Stromal cell of bone marrow (primary cell): ENCODE measurements around the gene GNB1.
"Not testable (repeated sequence)": the region's sequence is repeated elsewhere in the genome, so short reads cannot be mapped to it uniquely, and the experiment has no call there.

Experiments used
- DNase-seq: peaks from one replicate; pipeline ENCODE4 v3.0.0-alpha.2; 2012; ENCODE audit warnings: low read depth

The GNB1 gene

DNA sequence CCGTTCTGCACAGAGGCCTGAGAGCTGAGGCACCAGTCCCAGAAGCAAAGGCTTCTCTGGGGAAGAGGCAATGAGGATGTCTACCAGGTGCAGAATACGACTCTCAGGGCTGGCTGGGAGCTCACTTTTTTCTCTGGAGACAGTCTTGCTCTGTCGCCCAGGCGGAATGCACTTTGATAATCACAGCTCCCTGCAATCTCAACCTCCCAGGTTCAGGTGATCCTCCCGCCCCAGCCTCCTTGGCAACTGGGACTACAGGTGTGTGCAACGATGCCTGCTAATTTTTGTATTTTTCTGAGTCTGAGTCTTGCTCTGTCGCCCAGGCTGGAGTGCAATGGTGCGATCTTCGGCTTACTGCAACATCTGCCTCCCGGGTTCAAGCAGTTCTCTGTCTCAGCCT, 130.2 kb downstream of the GNB1 start:
- DNase-seq, result no peak

DNA sequence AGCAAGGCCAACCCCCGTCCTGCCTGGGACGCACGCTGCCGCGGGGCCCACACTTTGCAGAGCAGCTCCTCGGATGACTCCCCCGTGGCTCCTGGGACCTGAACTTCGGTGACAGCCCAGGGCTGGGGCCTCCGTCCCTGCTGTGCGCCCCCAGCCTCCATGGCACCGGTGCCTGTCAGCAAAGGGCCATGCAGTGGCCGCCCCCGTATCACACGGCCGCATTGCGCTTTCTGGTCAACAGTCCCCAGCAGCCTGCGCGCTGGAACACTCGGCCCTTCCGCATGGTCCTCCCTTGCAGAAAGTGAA, 130.6 kb downstream of the GNB1 start:
- no peak for DNase-seq

DNA sequence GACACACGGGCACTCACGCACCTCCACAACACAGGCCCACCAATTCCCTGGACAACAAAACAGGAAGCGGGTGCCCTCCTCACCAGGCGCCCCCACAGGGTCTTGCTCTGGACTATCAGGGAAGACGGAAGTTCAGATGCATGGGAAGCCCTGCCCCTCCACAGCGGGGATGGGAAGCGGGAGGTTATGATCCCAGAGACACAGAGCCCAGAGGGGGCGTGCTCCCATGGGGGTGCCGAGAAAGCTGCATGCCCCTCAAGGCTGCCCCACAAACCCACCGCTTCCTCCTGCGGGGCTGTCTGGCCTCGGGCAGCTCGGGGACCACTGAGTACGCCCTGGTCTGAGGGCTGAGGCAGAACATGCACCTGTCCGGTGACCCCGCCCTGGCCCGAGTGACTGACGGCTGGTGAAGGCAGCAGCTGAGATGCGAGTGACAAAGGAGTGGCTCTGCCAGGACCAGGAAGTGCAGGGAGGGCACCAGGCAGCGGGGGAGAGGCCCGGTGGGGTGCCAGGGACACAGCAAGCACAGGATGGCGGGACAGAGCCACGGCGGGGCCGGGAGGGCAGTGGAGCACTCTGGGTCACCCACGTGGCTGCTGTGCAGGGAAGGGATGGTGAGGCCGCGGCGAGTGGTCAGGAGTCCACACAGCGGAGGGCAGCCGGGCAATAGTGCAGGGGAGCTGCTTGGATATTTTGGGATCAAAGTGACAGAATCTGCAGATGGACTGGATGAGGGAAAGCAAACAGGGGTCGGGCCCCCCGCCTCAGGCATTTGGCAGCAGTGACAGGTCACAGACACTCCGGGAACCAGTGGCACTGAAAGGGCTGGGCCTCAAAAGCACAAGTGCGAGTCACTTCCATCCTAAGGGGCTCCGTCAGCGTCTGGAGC, 131.2 kb downstream of the GNB1 start:
- DNase-seq, result no peak

DNA sequence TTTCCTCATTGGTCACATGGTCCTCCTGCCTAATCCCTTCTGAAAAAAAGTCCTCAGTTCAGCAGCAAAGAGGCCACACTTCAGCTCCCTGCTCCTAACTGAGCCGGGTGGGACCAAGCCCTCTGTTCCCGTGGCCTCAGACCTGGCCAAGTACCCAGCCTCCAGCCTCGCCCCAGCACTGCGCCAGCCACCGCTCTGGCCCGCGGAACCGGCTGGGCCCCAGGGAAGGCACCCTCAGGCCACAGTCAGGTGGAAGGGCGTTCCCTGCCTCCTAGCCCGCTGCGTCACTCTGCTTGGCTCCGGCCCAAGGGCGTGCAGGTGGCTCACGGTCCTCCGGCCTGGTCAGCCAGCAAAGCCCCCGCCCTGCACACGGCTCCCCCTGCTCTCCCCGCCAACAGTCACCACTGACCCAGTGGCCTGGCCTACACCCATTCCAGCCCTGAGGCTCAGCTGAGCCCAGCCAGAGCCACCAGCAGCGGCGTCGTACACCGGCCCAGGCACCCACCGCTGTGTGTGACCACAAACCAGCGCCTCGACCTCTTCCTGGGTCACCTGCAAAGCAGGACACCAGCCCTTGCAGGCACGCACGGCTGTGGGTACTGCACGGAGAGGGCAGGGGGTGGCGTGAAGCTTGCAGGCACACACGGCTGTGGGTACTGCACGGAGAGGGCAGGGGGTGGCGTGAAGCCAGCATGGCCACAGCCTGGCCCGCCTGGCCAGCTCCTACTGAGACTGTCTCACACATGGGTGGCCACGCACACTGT, 132.0 kb downstream of the GNB1 start:
- no peak for DNase-seq

DNA sequence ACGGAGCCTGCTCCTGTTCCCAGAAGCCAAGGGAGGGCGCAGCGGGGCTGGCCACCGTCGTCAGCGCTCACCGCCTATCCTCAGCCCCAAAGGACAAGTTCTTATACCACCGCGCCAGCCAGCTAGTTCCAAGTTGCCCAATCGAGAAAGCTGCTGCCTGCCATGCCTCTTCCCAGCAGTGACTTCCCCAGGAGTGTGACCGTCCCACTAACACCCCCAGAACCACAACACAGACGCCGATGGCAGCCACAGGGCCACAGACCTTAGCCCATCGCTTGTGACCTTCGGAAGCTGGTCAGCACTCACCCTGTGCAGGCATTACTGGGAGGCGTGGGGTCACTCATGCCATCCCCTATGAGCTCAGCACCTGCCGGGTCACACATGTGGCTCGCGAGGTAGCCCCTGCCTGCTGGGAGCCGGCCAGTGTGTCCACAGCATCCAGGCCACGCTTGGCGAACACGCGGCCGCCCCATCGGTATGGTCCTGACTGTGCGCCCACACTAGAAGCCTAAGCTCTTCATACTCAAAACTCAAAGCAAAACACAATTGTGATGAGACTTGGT, 132.7 kb downstream of the GNB1 start:
- no peak for DNase-seq

DNA sequence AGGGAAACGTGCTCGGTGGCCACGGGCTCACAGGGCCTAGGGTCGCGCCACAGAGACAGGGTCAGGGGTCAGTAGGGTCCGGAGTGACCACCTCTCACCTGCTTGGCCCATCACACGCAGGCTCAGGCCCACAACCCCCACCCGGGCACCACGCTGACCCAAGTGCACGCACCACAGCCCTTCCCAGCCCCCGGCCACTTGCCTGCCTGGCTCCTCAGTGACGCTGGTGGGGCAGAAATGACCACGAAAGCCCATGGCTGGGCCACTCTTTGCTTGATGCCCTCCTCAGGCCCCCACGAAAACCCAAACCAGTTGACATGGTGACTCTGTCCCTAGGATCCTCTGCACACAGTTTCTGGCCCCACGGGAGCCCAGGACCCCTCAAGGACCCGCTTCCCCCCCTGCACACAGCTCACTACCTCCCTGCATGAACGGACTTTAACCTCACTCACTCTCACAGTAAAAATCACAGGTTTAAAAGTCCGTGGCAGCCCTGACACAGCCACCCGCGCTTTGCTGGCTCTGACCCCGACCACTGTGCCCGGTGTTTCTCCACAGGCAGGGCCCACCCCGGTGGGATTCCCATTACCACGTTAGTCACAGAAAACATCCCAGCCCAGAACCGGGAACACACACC, 133.3 kb downstream of the GNB1 start:
- no peak for DNase-seq

DNA sequence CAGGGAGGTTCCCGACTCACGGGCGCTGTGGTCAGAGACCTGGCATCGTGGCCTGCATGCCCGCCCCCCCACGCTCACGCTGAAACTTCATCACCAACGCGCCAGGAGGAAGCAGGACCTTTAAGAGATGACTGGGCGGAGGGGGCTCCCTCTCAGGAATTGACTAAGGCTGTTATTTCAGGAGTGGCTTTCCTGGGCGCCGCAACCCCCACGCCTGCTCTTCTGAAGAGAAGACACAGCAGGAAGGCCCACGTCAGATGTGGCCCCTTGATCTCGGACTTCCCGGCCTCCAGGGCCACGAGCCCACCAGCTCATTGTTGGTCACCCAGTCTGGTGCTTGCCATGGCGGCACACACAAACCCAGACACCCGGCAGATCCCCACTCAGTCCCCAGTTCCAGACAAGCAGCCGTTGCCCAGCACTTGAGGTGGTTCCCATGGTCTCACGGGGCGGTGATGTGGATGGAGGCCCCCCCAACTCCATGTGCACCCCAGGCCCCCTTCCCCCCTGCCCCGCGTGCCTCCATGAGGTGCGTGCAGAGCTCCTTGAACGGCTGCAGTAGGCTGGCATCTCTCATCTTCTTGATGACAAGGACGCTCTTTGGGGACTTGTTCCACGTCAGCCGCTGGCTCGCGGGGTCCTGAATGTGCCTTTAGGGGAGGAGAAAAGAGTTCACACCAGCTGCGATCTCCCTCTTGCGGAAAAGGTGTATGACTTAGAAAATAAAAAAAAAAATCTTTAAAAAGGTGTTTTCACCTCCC, 134.0 kb downstream of the GNB1 start:
- no peak for DNase-seq

DNA sequence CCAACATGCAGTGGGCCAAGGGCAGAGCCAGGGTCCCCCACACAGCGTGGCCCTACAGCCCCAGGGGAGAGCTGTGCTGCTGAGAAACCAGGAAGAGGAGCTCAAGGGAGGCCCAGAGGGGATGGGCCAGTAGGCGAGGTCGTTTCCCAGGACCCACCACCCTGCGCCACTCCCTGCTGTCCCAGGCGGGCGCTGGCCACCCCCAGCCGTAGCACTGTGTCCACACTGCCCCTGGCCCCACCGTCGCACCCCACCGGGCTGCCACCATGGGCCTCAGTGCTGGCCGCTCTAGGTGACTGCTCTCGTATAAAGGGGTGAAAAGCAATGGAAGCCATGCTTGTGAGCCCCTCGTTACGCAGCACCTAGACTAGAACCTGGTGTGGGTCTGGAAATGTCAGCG, 135.0 kb downstream of the GNB1 start:
- no peak for DNase-seq

DNA sequence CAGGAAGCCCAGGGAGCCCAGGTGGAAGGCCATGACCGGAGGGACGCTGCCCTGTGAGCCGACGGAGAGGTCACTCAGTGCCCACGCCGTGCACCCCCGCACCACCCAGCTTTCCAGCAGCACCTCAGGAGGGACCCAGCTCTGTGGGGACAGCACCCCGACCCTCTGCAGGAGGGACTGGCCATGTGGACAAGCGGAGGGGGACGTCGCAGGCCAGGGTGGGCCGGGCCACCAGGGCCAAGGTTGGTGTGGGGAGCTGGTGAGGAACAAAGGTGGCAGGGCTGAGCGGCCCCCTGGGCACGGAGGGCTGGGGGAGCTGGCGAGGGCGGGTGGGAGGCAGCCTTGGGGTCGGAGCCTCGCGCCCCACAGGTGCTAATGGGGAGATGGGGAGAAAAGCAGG, 135.5 kb downstream of the GNB1 start:
- DNase-seq, result no peak

DNA sequence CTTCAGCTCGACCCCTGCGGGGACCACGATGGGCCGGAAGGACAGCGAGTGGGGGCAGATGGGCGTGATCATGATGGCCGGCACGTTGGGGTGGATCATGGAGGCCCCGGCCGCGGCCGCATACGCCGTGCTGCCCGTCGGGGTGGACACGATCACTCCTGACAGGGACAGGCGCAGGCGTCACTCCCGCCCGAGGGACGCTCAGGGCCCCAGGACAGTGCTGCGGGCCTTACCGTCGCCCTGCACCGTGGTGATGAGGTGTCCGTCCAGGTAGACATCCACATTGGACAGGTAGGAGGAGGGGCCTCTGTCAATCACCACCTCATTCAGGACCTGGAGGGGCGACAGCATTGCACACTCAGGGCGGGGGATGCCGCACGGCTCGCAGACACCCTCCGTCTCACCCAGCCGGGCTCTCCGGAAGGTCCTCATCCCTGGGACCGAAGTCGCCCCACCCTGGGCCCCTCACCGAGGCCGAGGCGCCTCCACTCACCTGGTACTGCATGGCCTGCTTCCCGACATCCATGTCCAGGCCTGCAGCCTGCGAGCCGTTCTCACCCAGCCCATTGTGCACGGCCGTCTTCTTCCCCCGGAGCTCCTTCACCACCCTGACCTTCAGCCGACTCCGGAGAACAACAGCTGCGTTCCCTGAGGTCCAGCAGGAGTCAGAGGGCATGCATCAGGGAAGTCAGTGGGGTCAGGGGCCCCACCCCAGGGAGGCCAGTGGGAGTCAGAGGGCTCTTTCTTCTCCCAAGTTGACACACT, 136.7 kb downstream of the GNB1 start:
- DNase-seq, result no peak

DNA sequence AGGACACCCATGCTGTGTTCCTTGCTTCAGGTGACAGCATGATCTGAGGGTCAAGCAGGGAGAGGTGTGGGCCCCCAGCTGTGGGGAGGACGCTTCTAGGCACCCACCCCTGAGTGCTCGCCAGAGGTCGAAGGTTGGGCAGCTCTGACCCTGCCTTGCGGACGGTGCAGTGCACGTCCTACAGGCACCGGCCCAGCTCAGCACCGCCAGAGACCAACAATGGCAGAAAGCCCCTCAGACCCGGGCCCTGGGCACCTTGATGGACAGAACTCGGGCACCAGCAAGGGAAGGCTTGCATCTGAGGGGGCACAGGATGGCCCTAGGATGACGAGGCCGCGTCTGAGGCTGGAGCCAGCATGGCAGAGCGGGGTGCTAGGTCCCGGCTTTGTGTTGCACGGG, 137.3 kb downstream of the GNB1 start:
- no peak for DNase-seq

DNA sequence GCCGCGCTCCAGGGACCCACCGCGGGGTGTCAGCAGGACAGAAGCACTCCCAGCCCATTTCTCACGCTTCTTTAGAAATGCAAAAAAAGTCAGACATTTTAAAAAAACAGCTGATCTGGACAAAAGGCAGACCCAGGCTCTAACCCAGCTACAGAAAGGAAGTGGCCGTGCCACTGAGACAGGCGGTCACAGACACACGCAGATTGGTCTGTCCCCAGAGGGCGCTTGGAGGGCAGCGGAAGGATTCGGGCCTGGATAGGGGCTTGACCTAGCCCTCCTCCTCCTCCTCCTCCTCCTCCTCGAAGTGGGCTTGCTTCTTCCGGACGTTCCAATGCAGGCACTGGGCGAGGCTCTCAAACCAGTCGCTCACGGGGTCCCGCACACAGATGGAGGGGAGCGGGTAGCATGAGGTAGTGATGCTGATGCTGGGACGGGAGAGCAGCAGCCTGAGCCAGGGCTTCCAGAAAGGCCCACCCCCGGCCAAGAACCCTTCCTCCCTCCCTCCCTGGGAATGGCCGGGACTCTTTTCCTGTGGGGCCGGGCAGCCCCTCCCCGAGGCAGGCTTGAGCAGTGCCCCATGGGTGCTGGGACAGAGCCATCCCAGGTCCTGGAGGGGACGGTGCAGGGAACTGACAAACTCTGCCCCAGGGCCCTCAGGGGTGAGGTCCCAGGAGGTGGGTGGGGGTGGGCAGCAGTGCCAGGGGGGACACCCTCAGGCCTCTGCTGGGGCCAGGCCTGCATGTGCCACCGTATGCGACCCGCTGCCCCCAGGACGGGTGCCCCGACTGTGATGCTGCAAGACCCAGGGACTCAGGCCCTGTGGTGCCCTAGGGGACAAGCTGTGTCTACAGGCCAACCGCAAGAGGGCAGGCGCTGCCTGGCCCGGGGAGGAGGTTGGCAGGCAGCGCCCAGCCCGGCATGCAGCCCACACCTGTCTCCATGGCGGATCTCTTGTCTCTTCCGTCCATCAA, 138.0 kb downstream of the GNB1 start:
- no peak for DNase-seq

DNA sequence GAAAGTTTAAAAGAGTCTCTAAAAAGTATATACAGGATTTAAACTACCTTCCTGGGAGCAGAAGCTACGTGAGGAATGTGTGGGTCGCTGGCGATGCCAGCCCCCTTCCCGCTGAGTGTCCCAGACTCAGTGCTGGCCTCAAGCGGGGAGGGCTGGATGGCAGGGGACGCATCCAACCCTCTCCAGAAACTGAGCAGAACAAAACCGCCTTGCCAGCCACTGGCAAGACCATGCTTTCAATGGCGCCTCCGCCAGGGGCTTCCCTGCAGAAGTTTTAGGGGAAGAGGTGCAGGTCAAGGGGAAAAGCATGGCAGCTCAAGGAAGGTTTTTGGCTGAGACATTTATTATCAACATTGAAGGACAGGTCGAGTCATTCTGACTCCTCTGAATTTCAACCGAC, 138.7 kb downstream of the GNB1 start:
- no peak for DNase-seq

DNA sequence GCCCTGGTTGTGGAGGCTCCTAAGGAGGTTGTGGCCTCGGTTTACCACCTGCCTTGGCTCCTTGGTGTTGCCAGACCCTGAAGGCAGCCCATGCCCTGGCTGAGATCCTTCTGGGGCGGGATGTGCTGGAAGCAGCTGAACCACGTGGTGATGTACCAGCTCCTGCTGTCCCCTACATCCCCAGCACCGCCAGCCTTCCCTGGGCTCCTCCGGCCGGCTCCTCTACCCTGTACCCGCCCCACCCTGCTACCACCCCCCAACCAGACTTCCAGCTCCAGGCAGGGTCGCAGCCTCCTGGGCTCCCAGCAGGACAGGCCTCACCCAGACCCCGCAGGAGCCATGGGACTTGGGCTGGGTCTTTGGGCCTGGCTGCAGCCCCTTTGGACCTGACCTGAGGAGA, 140.9 kb downstream of the GNB1 start:
- not testable (repeated sequence) for DNase-seq

DNA sequence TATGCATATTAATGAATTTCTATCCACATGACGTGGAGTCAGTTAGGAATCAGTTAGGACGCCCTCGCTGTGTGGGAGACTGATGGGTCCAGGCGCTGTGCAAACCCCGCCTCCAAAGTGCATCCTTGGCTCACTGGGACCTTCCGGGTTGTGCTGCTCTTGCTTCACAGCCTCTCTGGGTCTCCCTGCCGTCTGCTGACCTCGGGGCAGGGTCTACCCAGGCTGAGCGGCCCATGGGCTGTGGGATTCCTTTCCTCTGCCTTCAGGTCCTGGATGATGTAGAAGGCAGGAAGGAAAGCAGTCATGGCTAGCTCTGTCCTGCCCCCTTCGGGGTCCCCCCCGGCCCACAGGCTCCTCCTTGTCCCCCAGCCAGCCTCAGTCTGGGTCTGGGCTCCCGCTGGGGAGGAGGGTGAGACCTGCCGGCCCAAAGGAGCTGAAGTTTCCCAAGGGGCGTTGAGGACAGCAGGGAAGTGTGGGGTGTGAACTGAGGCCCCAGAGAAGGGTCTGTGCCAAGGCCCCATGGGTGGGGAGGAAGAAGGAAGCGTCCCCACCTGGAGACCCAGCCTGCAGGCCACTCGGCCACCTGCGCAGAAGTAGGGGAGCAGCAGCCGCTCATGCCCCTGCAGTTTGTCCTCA, 142.1 kb downstream of the GNB1 start:
- no peak for DNase-seq

DNA sequence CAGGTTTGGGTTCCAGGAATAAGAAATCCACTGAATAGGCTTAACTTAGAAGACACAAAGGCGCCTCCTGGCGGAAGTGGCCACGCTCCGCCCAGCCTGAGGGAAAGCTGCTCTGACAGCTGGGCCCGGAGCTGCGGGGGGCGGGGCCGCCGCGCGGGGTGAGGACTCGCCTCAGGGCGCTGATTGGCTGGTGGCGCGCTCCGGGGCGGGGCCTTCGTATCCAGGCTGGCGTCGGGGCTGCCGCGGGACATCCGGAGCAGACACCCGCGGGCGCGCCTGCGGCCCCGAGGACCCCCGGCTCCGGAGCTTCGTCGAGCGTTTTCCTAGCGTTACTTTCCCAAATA, 144.3 kb downstream of the GNB1 start:
- DNase-seq, result not testable (repeated sequence)

DNA sequence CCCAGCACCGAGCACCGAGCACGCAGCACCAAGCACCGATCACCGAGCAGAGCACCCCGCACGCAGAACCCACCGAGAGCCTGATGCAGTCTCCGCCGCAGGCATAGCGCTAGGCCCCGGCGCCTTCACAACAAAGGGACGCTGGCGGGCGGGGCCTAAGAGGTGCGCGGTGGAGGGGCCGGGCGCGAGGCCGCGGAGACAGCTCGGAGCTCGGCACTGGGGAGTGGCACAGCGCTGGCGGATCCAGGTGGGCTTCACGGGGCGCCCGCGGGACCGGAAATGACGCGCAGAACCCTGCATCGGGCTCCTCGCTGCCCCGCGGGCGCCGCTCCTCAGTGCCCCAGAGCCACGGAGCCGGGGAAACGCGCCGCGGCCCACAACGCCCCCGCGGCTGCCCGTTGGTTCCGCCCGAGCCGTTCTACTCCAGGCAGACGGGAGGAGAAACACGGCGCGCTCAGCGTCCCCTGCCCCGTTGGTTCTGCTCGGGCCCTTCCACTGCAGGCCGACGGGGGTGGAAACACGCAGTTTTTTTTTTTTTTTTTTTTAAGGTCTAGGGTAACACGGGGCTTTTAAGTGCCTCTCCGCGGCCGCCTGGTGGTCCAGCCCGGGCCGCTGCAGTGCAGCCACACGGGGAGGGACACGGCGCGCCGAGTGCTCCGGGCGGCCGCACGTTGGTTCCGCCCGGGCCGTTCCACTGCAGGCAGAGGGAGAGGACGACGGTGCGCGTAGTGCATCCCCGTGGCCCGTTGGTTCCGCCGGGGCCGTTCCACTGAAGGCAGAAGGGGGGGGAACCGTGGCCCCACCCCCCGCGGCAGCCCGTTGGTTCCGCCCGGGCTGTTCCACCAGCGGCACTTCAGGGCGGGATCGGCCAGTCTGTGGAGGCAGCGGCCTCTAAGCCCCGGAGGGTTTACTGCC, 145.0 kb downstream of the GNB1 start:
- DNase-seq, result peak; percentile 35

DNA sequence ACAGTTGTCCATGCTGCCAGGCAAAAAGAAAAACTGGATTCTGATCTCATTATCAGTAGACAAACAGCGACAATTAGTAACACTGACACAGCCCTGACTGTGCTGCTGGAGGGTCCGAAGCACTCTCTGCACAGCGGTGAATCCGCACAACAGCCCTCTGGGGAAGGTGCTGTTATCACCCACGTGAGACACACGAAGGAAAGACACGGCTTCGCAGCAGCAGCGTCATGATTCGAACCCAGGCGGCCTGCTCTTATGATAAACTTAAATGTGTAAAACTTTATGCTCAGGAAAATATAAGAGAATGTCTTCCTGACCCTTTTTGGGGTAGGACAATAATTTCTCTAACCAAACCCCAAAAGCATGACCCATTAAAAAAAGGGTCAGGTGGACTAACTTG, 148.4 kb downstream of the GNB1 start:
- DNase-seq, result not testable (repeated sequence)

DNA sequence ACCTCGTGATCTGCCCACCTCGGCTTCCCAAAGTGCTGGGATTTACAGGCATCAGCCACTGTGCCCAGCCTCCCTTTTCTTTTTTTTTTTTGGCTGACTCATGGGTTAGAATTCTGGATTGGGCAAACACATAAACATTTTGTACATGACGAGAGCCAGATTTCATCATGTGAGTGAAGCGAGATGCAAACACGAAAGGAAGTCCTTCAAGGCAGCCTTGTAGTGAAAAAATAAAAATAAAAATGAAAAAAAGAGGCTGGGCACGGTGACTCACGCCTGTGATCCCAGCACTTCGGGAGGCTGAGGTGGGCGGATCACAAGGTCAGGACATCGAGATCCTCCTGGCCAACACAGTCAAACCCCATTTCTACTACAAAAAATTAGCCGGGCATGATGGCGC, 149.9 kb downstream of the GNB1 start:
- peak; percentile 88 for DNase-seq
